Muscle of leg (tissue), 11 donors: ENCODE measurements around the gene SELENOS. TPM values are rescaled to one million over a fixed set of nuclear protein-coding genes. Genes with fewer than 3 reads are reported as not detected.
A peak's percentile ranks its signal among the peaks of the same experiment; 100 is the strongest.

ENCODE experiments used
- DNase-seq: peaks from one replicate; pipeline ENCODE4 v3.0.0; 2013
- H3K27ac ChIP-seq: one replicate; pipeline ENCODE4 v1.5.1; 2013; ENCODE audit warnings: mild to moderate bottlenecking, low read length, control low read depth
- H3K27me3 ChIP-seq: one replicate; pipeline ENCODE4 v1.6.1; 2013; ENCODE audit warnings: low read length; ENCODE audit not compliant: control insufficient read depth, insufficient read depth
- H3K36me3 ChIP-seq: one replicate; pipeline ENCODE4 v1.6.1; 2013; ENCODE audit warnings: low read length; ENCODE audit not compliant: control insufficient read depth, insufficient read depth
- H3K4me1 ChIP-seq: one replicate; pipeline ENCODE4 v1.6.1; 2013; ENCODE audit warnings: low read length; ENCODE audit not compliant: control insufficient read depth, insufficient read depth
- H3K4me3 ChIP-seq: one replicate; pipeline ENCODE4 v1.5.1; 2013; ENCODE audit warnings: low read length, control low read depth
- H3K9me3 ChIP-seq: replicated peaks from 2 replicates; pipeline ENCODE4 v1.6.1; 2013; ENCODE audit warnings: low read depth, low read length; ENCODE audit not compliant: control insufficient read depth
- WGBS: methylation state at CpG from one replicate; pipeline ENCODE4 v1.1.5; 2013; ENCODE audit warnings: missing lambda C conversion rate; ENCODE audit not compliant: insufficient coverage; 5-methylcytosine and 5-hydroxymethylcytosine counted together
- polyA plus RNA-seq, 8 donors: library from polyadenylated mRNA; unstranded; fragments of 120-200 nt; gene quantifications; one replicate each; pipeline versions ENCODE4 v1.2.1 to v1.2.3, GENCODE V29; 2013; ENCODE audit warnings: inconsistent platforms in 1 of 8, low replicate concordance in 1 of 8; ENCODE audit not compliant: insufficient read length in 8 of 8, insufficient read depth in 1 of 8
- total RNA-seq: library from RNA; stranded (reverse); fragments of 120-200 nt; gene quantifications from one replicate; pipeline ENCODE4 v1.2.4, GENCODE V29; 2013

SELENOS gene
- total and polyA plus RNA-seq, 9 donors, result 39.3 to 48.3 (median 44.6) TPM

GRCh38 chr15:101277943-101278564 lies 769 bp upstream of the SELENOS start:
- DNase-seq, result peak; percentile 73
- Histone ChIP-seq H3K4me3 (peak overlapping the region; percentile 51), H3K9me3 (no peaks in the 10 kb centered on the region), H3K36me3 (peaks cover 46% of the 10 kb centered on the region), H3K27ac (peak overlapping the region; percentile 88), H3K27me3 (no peaks in the 10 kb centered on the region), H3K4me1 (peaks cover 18% of the 10 kb centered on the region)
- WGBS, result 69% methylated on average over 10 of the region's 12 CpGs

- peaks cover 50% of the 10 kb centered on the region for H3K36me3 ChIP-seq
- no peaks in the 10 kb centered on the region for H3K27me3 ChIP-seq
- H3K27ac ChIP-seq, result peak overlapping the region; percentile 85
- peaks cover 18% of the 10 kb centered on the region for H3K4me1 ChIP-seq
- no peak for DNase-seq
- H3K9me3 ChIP-seq, result no peaks in the 10 kb centered on the region
- 11% methylated on average over 7 of the region's 14 CpGs for WGBS
- peak overlapping the region; percentile 85 for H3K4me3 ChIP-seq
Measured at GRCh38 chr15:101276501-101277037, 716 bp downstream of the SELENOS start.

GRCh38 chr15:101275018-101275417 lies 2.3 kb downstream of the SELENOS start:
- peaks cover 53% of the 10 kb centered on the region for H3K36me3 ChIP-seq
- no peak overlapping the region for H3K4me3 ChIP-seq
- H3K27ac ChIP-seq, result no peak overlapping the region
- H3K9me3 ChIP-seq, result no peaks in the 10 kb centered on the region
- H3K27me3 ChIP-seq, result no peaks in the 10 kb centered on the region
- H3K4me1 ChIP-seq, result peaks cover 18% of the 10 kb centered on the region
- no peak for DNase-seq
- WGBS, result 83% methylated on average over 1 of the region's 5 CpGs

DNA sequence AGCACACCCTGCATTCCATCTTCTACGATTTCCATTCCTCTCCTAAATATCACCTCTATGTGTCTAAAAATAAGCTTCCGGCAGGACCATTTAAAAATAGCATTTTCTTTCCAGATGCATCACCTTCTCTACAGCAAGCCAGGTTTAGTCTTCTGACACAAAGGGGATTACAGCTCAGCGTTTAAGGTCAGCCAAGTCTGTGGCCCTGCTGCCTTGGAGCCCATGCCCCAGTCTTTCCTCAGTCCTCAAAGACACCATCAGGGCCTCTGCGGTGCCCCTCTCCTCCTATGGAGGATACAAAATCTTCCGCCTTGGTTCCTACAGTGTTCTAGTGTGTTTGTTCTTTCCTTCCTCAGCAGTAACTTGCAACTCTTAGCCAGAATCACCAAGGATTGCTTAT lies 3.8 kb downstream of the SELENOS start:
- WGBS, result 100% methylated on average over 2 of the region's 5 CpGs

DNA sequence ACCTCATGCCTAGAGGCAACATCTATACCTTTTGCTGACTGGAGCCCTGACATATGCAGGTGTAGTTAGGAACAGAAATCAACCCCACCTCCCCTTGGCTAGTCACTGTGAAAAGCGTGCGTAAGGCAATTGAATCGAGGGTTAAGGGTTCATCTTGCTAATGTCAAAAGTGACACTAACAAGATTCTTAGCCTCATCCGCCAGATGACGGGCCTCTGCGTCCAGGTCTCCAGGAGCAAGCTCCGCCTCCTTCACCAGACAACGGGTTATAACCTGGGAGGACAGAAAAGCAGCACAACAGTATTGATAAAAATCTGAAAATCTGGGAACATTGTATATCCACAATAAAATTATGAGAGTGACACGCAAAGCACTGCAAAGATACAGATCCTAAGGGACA lies 4.7 kb downstream of the SELENOS start:
- Histone ChIP-seq H3K4me3 (no peak overlapping the region), H3K27ac (no peak overlapping the region), H3K36me3 (peaks cover 65% of the 10 kb centered on the region), H3K4me1 (peaks cover 12% of the 10 kb centered on the region), H3K27me3 (no peaks in the 10 kb centered on the region), H3K9me3 (no peaks in the 10 kb centered on the region)
- no CpG with 5 or more reads among the region's 9 CpGs for WGBS
- DNase-seq, result no peak

More for the DNA sequence above, 3.8 kb downstream of the SELENOS start:
- Histone ChIP-seq H3K27ac (no peak overlapping the region), H3K27me3 (no peaks in the 10 kb centered on the region), H3K9me3 (no peaks in the 10 kb centered on the region), H3K4me3 (no peak overlapping the region), H3K4me1 (peaks cover 18% of the 10 kb centered on the region), H3K36me3 (peaks cover 64% of the 10 kb centered on the region)
- no peak for DNase-seq

- Histone ChIP-seq H3K4me3 (no peak overlapping the region), H3K27ac (no peak overlapping the region), H3K4me1 (peaks cover 21% of the 10 kb centered on the region), H3K9me3 (no peaks in the 10 kb centered on the region), H3K27me3 (no peaks in the 10 kb centered on the region), H3K36me3 (peaks cover 57% of the 10 kb centered on the region)
- no peak for DNase-seq
- 77% methylated on average over 9 of the region's 16 CpGs for WGBS
Measured at GRCh38 chr15:101269479-101270223, 7.6 kb downstream of the SELENOS start.

- H3K4me1 ChIP-seq, result peaks cover 25% of the 10 kb centered on the region
- no peaks in the 10 kb centered on the region for H3K27me3 ChIP-seq
- H3K36me3 ChIP-seq, result peaks cover 38% of the 10 kb centered on the region
- H3K9me3 ChIP-seq, result no peaks in the 10 kb centered on the region
- WGBS, result 54% methylated on average over 12 of the region's 18 CpGs
- no peak overlapping the region for H3K4me3 ChIP-seq
- H3K27ac ChIP-seq, result peak overlapping the region; percentile 69
- peak; percentile 62 for DNase-seq
Measured at GRCh38 chr15:101267320-101268104, 9.8 kb downstream of the SELENOS start.

DNA sequence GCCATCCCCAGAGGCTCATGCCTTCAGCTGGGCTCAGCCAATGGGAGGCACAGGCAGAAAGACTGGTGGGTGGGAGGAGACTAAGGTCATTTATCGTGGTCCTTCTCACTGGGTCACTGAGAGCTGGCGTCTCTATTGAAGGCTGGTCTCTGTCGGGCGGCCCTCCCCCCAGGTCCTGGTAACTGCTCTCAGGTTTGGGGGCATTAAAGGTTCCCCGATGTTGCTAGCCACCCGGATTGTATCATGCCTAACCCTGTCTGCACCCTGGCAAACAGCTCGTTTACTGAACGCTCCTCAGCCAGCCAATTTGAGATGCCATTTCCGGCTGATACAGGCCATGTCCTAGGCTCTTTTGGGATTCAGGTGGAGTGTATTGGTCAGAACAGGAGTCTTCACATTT lies 10.5 kb downstream of the SELENOS start:
- Histone ChIP-seq H3K4me3 (no peak overlapping the region), H3K27ac (peak overlapping the region; percentile 69), H3K4me1 (peaks cover 25% of the 10 kb centered on the region), H3K9me3 (no peaks in the 10 kb centered on the region), H3K36me3 (peaks cover 32% of the 10 kb centered on the region), H3K27me3 (no peaks in the 10 kb centered on the region)
- 62% methylated on average over 9 of the region's 9 CpGs for WGBS
- no peak for DNase-seq

GRCh38 chr15:101266034-101266433 lies 11.3 kb downstream of the SELENOS start:
- peaks cover 25% of the 10 kb centered on the region for H3K4me1 ChIP-seq
- WGBS, result 60% methylated on average over 3 of the region's 3 CpGs
- no peaks in the 10 kb centered on the region for H3K27me3 ChIP-seq
- H3K9me3 ChIP-seq, result no peaks in the 10 kb centered on the region
- DNase-seq, result peak; percentile 44
- peaks cover 25% of the 10 kb centered on the region for H3K36me3 ChIP-seq
- no peak overlapping the region for H3K4me3 ChIP-seq
- peak overlapping the region; percentile 69 for H3K27ac ChIP-seq
